AML-193 (cell line): Measurements from ENCODE around the gene MRPL23.
"Not testable (repeated sequence)": the region's sequence is repeated elsewhere in the genome, so short reads cannot be mapped to it uniquely, and the experiment has no call there.

Experiments
- DNase-seq, 2 experiments: peaks; one replicate each; lab custom pipeline; 2025; lab: John Stamatoyannopoulos, UW

The MRPL23 gene

GRCh38 chr11:1933416-1934334, 13.5 kb upstream of the MRPL23 start:
- no peak for DNase-seq

- DNase-seq, result no peak
These were observed 12.6 kb upstream of the MRPL23 start for GRCh38 chr11:1934335-1935155.

GRCh38 chr11:1935156-1936071, 11.7 kb upstream of the MRPL23 start:
- DNase-seq, result no peak

GRCh38 chr11:1936072-1936780, 10.9 kb upstream of the MRPL23 start:
- no peak for DNase-seq

- DNase-seq, result no peak
These were observed 10.1 kb upstream of the MRPL23 start for GRCh38 chr11:1936781-1937615.

GRCh38 chr11:1937616-1938342, 9.4 kb upstream of the MRPL23 start:
- no peak for DNase-seq

- no peak for DNase-seq
These were observed 8.7 kb upstream of the MRPL23 start for GRCh38 chr11:1938343-1939005.

GRCh38 chr11:1939006-1939625, 8.0 kb upstream of the MRPL23 start:
- no peak for DNase-seq

GRCh38 chr11:1939788-1940187, 7.3 kb upstream of the MRPL23 start:
- not testable (repeated sequence) for DNase-seq

- DNase-seq, result no peak
These were observed 4.4 kb upstream of the MRPL23 start for GRCh38 chr11:1942558-1943260.

GRCh38 chr11:1943576-1943975, 3.6 kb upstream of the MRPL23 start:
- DNase-seq, result no peak

GRCh38 chr11:1943977-1944376, 3.2 kb upstream of the MRPL23 start:
- DNase-seq, result no peak

GRCh38 chr11:1947592-1948237, 583 bp downstream of the MRPL23 start:
- no peak for DNase-seq

- no peak for DNase-seq
These were observed 1.3 kb downstream of the MRPL23 start for GRCh38 chr11:1948389-1948788.

- DNase-seq, result no peak
These were observed 2.2 kb downstream of the MRPL23 start for GRCh38 chr11:1949302-1949701.

- DNase-seq, result no peak
These were observed 2.8 kb downstream of the MRPL23 start for GRCh38 chr11:1949922-1950321.

GRCh38 chr11:1952806-1953482, 5.8 kb downstream of the MRPL23 start:
- DNase-seq, result no peak
